Measurements from ENCODE around the gene PIK3AP1. TPM values are rescaled to one million over a fixed set of nuclear protein-coding genes. Genes with fewer than 3 reads are reported as not detected.

Gene PIK3AP1
- total RNA-seq, 1 experiment from 2014 or later, result 1.7 TPM

DNA sequence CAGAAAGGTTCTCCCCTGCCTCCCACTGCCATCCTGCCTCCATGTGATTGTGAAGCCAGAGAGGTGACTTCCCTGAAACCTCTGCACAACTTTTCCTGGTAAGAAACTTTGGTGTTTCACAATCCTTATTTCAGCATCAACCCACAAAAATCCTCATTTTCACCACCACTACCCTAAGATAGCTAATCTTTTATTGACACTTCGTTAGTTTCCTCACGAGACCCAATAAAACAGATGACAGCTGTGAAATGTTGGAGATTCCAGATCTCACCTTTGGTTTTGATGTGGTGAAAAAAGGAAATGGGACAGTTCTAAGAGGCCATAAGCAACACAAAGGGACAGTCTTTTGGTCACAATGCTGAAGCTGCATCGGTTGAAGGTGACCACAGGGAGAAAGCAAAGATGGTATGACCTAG lies 73.6 kb downstream of the PIK3AP1 start:
- no peak overlapping the region for H2BK15ac ChIP-seq (ENCODE audit: low read depth, low read length)
- H4K8ac ChIP-seq (replicated peaks; ENCODE audit: insufficient read length, low read depth, low read length), result no peak overlapping the region
- WGBS (ENCODE audit: extremely low coverage, insufficient read length, low lambda C conversion rate), result 100% methylated on average over 2 of the region's 3 CpGs
- H3K79me1 ChIP-seq (ENCODE audit: insufficient read depth, low read depth, low read length, poor library complexity, severe bottlenecking), result no peaks in the 10 kb centered on the region
- TF ChIP-seq, protein P1, sequence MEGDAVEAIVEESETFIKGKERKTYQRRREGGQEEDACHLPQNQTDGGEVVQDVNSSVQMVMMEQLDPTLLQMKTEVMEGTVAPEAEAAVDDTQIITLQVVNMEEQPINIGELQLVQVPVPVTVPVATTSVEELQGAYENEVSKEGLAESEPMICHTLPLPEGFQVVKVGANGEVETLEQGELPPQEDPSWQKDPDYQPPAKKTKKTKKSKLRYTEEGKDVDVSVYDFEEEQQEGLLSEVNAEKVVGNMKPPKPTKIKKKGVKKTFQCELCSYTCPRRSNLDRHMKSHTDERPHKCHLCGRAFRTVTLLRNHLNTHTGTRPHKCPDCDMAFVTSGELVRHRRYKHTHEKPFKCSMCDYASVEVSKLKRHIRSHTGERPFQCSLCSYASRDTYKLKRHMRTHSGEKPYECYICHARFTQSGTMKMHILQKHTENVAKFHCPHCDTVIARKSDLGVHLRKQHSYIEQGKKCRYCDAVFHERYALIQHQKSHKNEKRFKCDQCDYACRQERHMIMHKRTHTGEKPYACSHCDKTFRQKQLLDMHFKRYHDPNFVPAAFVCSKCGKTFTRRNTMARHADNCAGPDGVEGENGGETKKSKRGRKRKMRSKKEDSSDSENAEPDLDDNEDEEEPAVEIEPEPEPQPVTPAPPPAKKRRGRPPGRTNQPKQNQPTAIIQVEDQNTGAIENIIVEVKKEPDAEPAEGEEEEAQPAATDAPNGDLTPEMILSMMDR (conservative IDR thresholded peaks at IDR 0.05), result no peak
- H3K4me1 ChIP-seq (ENCODE audit: insufficient read depth, low read length), result no peaks in the 10 kb centered on the region
- no peaks in the 10 kb centered on the region for H3K23me2 ChIP-seq (ENCODE audit: insufficient read length, low read depth, low read length, poor library complexity, severe bottlenecking)
- H3K27ac Mint-ChIP-seq, result no peak overlapping the region; a peak in 3 of 7 replicates
- no peak overlapping the region for H3T11ph ChIP-seq (ENCODE audit: low read length)
- no peak overlapping the region for H3K18ac ChIP-seq (ENCODE audit: insufficient read length, low read depth, low read length)
- H4K5ac ChIP-seq (ENCODE audit: insufficient read length, low read depth, low read length), result no peak overlapping the region
- H3K4me3 Mint-ChIP-seq, result no peak overlapping the region
- no peak overlapping the region for H2AK5ac ChIP-seq (ENCODE audit: insufficient read length, low read length)
- no peaks in the 10 kb centered on the region for H3K9me3 Mint-ChIP-seq
- H3K23ac ChIP-seq (ENCODE audit: insufficient read length, low read depth, low read length), result no peak overlapping the region
- H3K4ac ChIP-seq (ENCODE audit: low read depth, low read length), result no peak overlapping the region
- no peak overlapping the region for H2AFZ ChIP-seq (ENCODE audit: low read length)
- H4K20me1 ChIP-seq (ENCODE audit: control insufficient read depth, insufficient read depth, insufficient read length), result no peaks in the 10 kb centered on the region
- H2BK120ac ChIP-seq (ENCODE audit: low read depth, low read length, poor library complexity, severe bottlenecking), result no peak overlapping the region
- no peak overlapping the region for H2BK20ac ChIP-seq (ENCODE audit: low read depth, low read length, poor library complexity, severe bottlenecking)
- H2BK5ac ChIP-seq (ENCODE audit: insufficient read length, low read length), result no peak overlapping the region
- H3K79me2 ChIP-seq (ENCODE audit: insufficient read depth, low read length), result no peaks in the 10 kb centered on the region
- H3K4me1 Mint-ChIP-seq, result peaks cover 0 to 6% of the 10 kb centered on the region in 2 experiments; a peak in 1 of 4 replicates
- no peak overlapping the region for H4K91ac ChIP-seq (ENCODE audit: insufficient read length, low read depth, low read length)
- no peak for DNase-seq
- H3K9me3 ChIP-seq (ENCODE audit: control insufficient read depth, low read depth, low read length), result no peaks in the 10 kb centered on the region
- no peak overlapping the region for H2BK12ac ChIP-seq (ENCODE audit: insufficient read length, low read depth, low read length)
- H3K9ac ChIP-seq (ENCODE audit: extremely low read depth, insufficient read length, low read length), result no peak overlapping the region
- H3K4me2 ChIP-seq (ENCODE audit: insufficient read depth, insufficient read length, low read length), result no peak overlapping the region
- H3K27me3 ChIP-seq (ENCODE audit: insufficient read depth, low read length), result no peaks in the 10 kb centered on the region
- no peak overlapping the region for H3K56ac ChIP-seq (ENCODE audit: insufficient read length, low read depth, low read length)
- no peaks in the 10 kb centered on the region for H3K36me3 Mint-ChIP-seq (ENCODE audit: insufficient read depth in 1 of 3, low read depth in 3 of 3)
- no peaks in the 10 kb centered on the region for H3K27me3 Mint-ChIP-seq (ENCODE audit: low read depth)
- H3K14ac ChIP-seq (ENCODE audit: insufficient read depth, low read length), result no peak overlapping the region
- H3K27ac ChIP-seq (ENCODE audit: insufficient read length, low read depth, low read length), result no peak overlapping the region

Data from H9 (cell line).